ENCODE measurements around the gene TNRC18. TPM values are rescaled to one million over a fixed set of nuclear protein-coding genes. Genes with fewer than 3 reads are reported as not detected.

The TNRC18 gene
- total RNA-seq, 1 experiment from 2014 or later = 10.2 TPM

- H3K9me2 ChIP-seq (replicated peaks; ENCODE audit: insufficient read depth, low read length) = no peaks in the 10 kb centered on the region
- peaks cover 13% of the 10 kb centered on the region; the same call in 1 of the 2 replicates for H3K79me2 ChIP-seq (ENCODE audit: low read length)
- H3K9ac ChIP-seq (ENCODE audit: low read length) = no peak overlapping the region
- no peak overlapping the region for H3K27ac ChIP-seq (ENCODE audit: low read length)
- no peak overlapping the region for H3K4me3 ChIP-seq (ENCODE audit: low read length)
- 0 out of 2 replicates have a peak, but pooled peaks cover 6% of the 10 kb centered on the region for H4K20me1 ChIP-seq (ENCODE audit: insufficient read depth, low read depth, low read length)
- no peak for DNase-seq
- no peaks in the 10 kb centered on the region for H3K27me3 ChIP-seq (ENCODE audit: low read length)
- no peak overlapping the region for H3K4me2 ChIP-seq (ENCODE audit: low read depth, low read length, poor library complexity, severe bottlenecking)
- no peak overlapping the region for H2AFZ ChIP-seq (ENCODE audit: low read length)
- no peaks in the 10 kb centered on the region for H3K4me1 ChIP-seq (ENCODE audit: low read length)
- H3K36me3 ChIP-seq (ENCODE audit: insufficient read depth, low read length) = no peaks in the 10 kb centered on the region
- no peaks in the 10 kb centered on the region for H3K9me3 ChIP-seq (ENCODE audit: low read length)
Observed at GRCh38 chr7:5352440-5353010, 71.1 kb downstream of the TNRC18 start.

DNA sequence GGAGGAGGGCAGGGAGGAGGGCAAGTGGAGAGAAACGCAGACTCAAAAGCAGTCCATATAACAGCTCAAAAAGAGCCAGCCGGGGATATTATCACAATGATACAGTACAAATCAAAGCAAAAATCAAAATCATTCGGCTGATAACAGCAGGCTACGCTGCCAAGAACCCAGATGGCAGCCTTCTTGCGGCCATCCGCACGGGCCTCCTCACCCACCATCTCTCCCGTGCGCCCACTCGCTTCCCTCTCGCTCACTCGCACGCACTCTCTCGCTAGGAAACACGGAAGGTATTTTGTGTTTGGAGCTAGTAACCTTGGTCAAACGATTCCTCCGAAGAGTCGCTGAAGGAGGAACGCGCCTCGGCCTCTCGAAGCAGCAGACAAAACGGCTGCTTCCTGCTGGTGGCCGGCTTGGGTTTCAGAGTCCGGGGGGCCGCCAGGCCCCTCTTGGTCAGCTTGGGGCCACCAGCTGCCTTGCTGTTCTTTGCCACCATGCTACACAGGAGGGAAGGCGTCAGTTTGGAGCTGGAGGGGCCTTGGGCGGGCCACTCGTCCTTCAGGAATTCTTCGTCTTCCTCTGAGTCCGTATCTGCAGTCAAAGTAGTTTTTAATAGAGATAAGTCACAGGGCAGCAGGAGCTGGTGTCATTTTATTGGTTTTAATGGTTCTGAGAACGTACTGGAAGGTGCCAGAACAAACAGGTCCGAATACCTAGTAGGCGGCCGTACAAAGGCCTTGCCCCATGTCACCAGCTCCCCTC, 71.9 kb downstream of the TNRC18 start:
- H4K20me1 ChIP-seq (ENCODE audit: insufficient read depth, low read depth, low read length) = 0 out of 2 replicates have a peak, but pooled peaks cover 6% of the 10 kb centered on the region
- H3K79me2 ChIP-seq (ENCODE audit: low read length) = peaks cover 13% of the 10 kb centered on the region; the same call in 1 of the 2 replicates
- no peaks in the 10 kb centered on the region for H3K36me3 ChIP-seq (ENCODE audit: insufficient read depth, low read length)

DNA sequence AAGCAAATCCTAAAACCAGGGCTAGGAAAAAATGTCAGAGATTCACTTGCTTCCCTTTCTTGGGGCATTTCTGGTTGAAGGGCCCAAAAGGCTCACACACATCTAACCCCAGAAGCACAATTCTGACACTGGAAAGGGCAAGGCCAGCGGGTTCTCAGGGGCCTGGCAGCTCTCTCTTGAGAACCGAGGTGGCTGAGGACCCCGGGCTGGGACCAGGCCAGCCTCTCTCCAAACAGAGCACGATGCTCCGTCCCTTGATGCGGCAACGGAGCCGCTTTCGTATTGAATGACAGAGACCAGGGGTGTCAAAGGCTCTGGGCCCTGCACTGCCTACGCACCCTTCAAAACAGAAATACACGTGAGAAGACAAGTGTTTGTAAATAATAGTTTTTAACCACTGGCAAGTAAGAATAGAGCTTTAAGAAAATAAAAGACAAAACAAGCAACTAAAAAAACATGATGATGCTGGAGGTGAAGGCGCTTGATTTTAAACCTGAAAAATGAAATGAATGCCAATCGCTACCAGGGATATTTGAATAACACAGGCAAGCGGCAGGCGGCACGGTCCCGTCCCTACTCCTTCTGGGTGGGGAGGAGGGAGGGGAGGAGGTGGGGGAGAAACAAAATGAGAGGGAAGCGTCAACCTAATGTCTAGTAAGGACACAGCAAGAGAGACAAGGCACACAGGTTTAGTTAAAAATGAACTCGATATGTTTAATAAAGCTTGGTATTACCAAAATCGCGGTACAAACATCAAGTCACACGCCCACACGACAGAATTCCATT, 72.8 kb downstream of the TNRC18 start:
- no peaks in the 10 kb centered on the region for H3K4me1 ChIP-seq (ENCODE audit: low read length)
- peaks cover 13% of the 10 kb centered on the region; the same call in 1 of the 2 replicates for H3K79me2 ChIP-seq (ENCODE audit: low read length)
- 0 out of 2 replicates have a peak, but pooled peaks cover 6% of the 10 kb centered on the region for H4K20me1 ChIP-seq (ENCODE audit: insufficient read depth, low read depth, low read length)
- no peak overlapping the region for H3K4me3 ChIP-seq (ENCODE audit: low read length)
- DNase-seq = no peak
- no peak overlapping the region for H3K9ac ChIP-seq (ENCODE audit: low read length)
- no peak overlapping the region for H3K4me2 ChIP-seq (ENCODE audit: low read depth, low read length, poor library complexity, severe bottlenecking)
- no peak overlapping the region for H3K27ac ChIP-seq (ENCODE audit: low read length)
- no peaks in the 10 kb centered on the region for H3K36me3 ChIP-seq (ENCODE audit: insufficient read depth, low read length)
- no peaks in the 10 kb centered on the region for H3K27me3 ChIP-seq (ENCODE audit: low read length)
- no peaks in the 10 kb centered on the region for H3K9me2 ChIP-seq (replicated peaks; ENCODE audit: insufficient read depth, low read length)
- no peak overlapping the region for H2AFZ ChIP-seq (ENCODE audit: low read length)
- no peaks in the 10 kb centered on the region for H3K9me3 ChIP-seq (ENCODE audit: low read length)

More for the DNA sequence above, 71.9 kb downstream of the TNRC18 start:
- H3K27ac ChIP-seq (ENCODE audit: low read length) = no peak overlapping the region
- no peak overlapping the region for H3K4me2 ChIP-seq (ENCODE audit: low read depth, low read length, poor library complexity, severe bottlenecking)
- H3K27me3 ChIP-seq (ENCODE audit: low read length) = no peaks in the 10 kb centered on the region
- no peaks in the 10 kb centered on the region for H3K4me1 ChIP-seq (ENCODE audit: low read length)
- H2AFZ ChIP-seq (ENCODE audit: low read length) = no peak overlapping the region
- no peak overlapping the region for H3K4me3 ChIP-seq (ENCODE audit: low read length)
- H3K9me3 ChIP-seq (ENCODE audit: low read length) = no peaks in the 10 kb centered on the region
- H3K9me2 ChIP-seq (replicated peaks; ENCODE audit: insufficient read depth, low read length) = no peaks in the 10 kb centered on the region
- DNase-seq = no peak
- no peak overlapping the region for H3K9ac ChIP-seq (ENCODE audit: low read length)

GRCh38 chr7:5350174-5350463, 73.5 kb downstream of the TNRC18 start:
- H3K27ac ChIP-seq (ENCODE audit: low read length) = no peak overlapping the region
- H3K4me3 ChIP-seq (ENCODE audit: low read length) = no peak overlapping the region
- H3K79me2 ChIP-seq (ENCODE audit: low read length) = peaks cover 13% of the 10 kb centered on the region; the same call in 1 of the 2 replicates
- 0 out of 2 replicates have a peak, but pooled peaks cover 4% of the 10 kb centered on the region for H4K20me1 ChIP-seq (ENCODE audit: insufficient read depth, low read depth, low read length)
- no peak overlapping the region for H3K9ac ChIP-seq (ENCODE audit: low read length)
- no peak overlapping the region for H3K4me2 ChIP-seq (ENCODE audit: low read depth, low read length, poor library complexity, severe bottlenecking)
- no peaks in the 10 kb centered on the region for H3K9me3 ChIP-seq (ENCODE audit: low read length)
- no peaks in the 10 kb centered on the region for H3K4me1 ChIP-seq (ENCODE audit: low read length)
- no peaks in the 10 kb centered on the region for H3K9me2 ChIP-seq (replicated peaks; ENCODE audit: insufficient read depth, low read length)
- H3K27me3 ChIP-seq (ENCODE audit: low read length) = no peaks in the 10 kb centered on the region
- H2AFZ ChIP-seq (ENCODE audit: low read length) = no peak overlapping the region
- H3K36me3 ChIP-seq (ENCODE audit: insufficient read depth, low read length) = no peaks in the 10 kb centered on the region
- DNase-seq = no peak

DNA sequence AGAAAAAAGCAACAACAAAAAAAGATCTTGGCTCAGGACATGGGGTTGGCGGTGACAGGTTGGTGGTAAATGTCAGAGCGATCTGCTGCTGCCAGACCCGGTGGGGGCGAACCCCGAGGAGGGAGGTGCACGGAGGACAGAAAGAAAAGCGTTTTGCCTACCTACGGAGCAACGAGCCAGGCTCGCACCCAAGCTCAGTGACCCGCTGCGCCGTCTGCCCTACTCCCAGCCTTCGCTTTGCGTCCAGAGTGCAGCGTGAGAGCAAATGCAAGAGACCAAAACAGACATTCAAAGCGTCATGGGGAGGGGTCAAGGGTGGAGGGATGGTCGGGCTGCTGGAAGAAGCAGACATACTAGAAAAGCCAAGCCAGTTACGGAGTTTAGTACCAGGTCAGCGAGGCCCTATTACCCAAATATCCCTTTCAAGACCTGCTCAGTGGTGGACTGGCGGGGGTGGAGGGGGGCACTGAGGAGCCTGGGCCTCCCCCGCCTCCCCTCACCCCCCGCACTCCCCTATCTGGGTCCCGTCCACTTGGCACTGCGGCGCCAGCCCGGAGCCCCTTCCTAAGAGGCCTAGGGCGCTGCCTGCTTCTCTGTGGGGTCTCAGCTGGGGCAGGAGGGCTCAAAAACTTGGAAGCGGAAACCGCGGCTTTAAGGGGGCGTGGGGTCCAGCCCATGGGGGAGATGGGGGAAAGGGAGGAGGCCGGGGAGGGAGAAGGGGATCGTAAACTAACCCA, 74.0 kb downstream of the TNRC18 start:
- H3K79me2 ChIP-seq (ENCODE audit: low read length) = peaks cover 9% of the 10 kb centered on the region; the same call in 1 of the 2 replicates
- no peak overlapping the region for H3K4me3 ChIP-seq (ENCODE audit: low read length)
- H3K27ac ChIP-seq (ENCODE audit: low read length) = no peak overlapping the region
- H3K36me3 ChIP-seq (ENCODE audit: insufficient read depth, low read length) = no peaks in the 10 kb centered on the region
- H3K9me3 ChIP-seq (ENCODE audit: low read length) = no peaks in the 10 kb centered on the region
- H3K9me2 ChIP-seq (replicated peaks; ENCODE audit: insufficient read depth, low read length) = no peaks in the 10 kb centered on the region
- no peak overlapping the region for H2AFZ ChIP-seq (ENCODE audit: low read length)
- no peak overlapping the region for H3K4me2 ChIP-seq (ENCODE audit: low read depth, low read length, poor library complexity, severe bottlenecking)
- no peak for DNase-seq
- no peak overlapping the region for H3K9ac ChIP-seq (ENCODE audit: low read length)
- H3K4me1 ChIP-seq (ENCODE audit: low read length) = no peaks in the 10 kb centered on the region
- H3K27me3 ChIP-seq (ENCODE audit: low read length) = no peaks in the 10 kb centered on the region
- H4K20me1 ChIP-seq (ENCODE audit: insufficient read depth, low read depth, low read length) = no peaks in the 10 kb centered on the region

GRCh38 chr7:5349005-5349380, 74.6 kb downstream of the TNRC18 start:
- H3K27ac ChIP-seq (ENCODE audit: low read length) = no peak overlapping the region
- no peak overlapping the region for H3K9ac ChIP-seq (ENCODE audit: low read length)
- H3K4me2 ChIP-seq (ENCODE audit: low read depth, low read length, poor library complexity, severe bottlenecking) = no peak overlapping the region
- no peak overlapping the region for H2AFZ ChIP-seq (ENCODE audit: low read length)
- H3K79me2 ChIP-seq (ENCODE audit: low read length) = peaks cover 9% of the 10 kb centered on the region; the same call in 1 of the 2 replicates
- H3K4me3 ChIP-seq (ENCODE audit: low read length) = no peak overlapping the region
- no peaks in the 10 kb centered on the region for H4K20me1 ChIP-seq (ENCODE audit: insufficient read depth, low read depth, low read length)
- DNase-seq = no peak
- H3K36me3 ChIP-seq (ENCODE audit: insufficient read depth, low read length) = no peaks in the 10 kb centered on the region
- no peaks in the 10 kb centered on the region for H3K9me3 ChIP-seq (ENCODE audit: low read length)
- H3K9me2 ChIP-seq (replicated peaks; ENCODE audit: insufficient read depth, low read length) = no peaks in the 10 kb centered on the region
- no peaks in the 10 kb centered on the region for H3K27me3 ChIP-seq (ENCODE audit: low read length)
- no peaks in the 10 kb centered on the region for H3K4me1 ChIP-seq (ENCODE audit: low read length)

DNA sequence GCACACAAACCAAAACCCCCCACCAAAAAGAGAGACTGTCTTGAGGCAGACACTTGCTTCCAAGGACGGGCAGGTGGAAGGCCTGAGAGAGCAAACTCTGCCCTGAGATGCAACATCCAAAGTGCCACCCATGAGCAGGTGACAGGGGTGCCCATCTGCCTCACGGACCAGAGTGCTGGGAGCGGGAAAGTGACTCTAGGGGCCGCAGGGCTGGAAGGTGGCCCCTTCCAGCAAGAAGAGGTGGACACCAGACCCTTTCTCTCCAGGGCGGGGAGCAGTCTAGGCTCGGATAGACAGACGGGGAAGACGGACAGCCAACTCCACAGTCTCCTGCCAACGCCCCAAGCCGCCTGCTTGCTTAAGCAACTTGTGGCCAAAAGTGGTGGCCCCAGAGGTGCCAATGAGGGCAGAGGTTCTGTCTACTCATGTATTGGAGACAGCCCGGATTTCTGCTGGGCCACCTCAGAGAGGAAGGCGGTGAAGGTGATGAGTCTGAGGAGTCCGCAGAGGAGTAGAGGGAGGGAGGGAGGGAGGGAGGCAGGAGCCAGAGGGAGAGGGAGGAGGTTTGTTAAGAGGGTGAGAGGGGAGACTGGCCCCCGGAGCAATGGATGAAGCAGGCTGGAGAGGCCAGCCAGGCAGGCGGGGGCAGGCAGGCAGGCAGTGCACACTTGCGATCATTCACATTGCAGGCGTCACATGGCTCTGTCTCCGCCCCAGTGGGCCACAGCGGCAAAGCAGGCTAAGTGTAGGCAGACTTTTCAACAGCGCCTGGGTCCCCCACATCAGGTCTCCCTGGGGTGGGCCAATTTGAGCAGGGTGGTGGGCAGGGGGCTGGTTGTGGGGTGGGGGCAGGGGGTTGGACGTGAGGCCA, 75.3 kb downstream of the TNRC18 start:
- Histone ChIP-seq H2AFZ (ENCODE audit: low read length) (no peak overlapping the region), H4K20me1 (ENCODE audit: insufficient read depth, low read depth, low read length) (no peaks in the 10 kb centered on the region), H3K9me3 (ENCODE audit: low read length) (no peaks in the 10 kb centered on the region), H3K9me2 (replicated peaks; ENCODE audit: insufficient read depth, low read length) (no peaks in the 10 kb centered on the region), H3K27ac (ENCODE audit: low read length) (no peak overlapping the region), H3K36me3 (ENCODE audit: insufficient read depth, low read length) (no peaks in the 10 kb centered on the region), H3K27me3 (ENCODE audit: low read length) (no peaks in the 10 kb centered on the region), H3K4me1 (ENCODE audit: low read length) (no peaks in the 10 kb centered on the region), H3K4me2 (ENCODE audit: low read depth, low read length, poor library complexity, severe bottlenecking) (no peak overlapping the region), H3K79me2 (ENCODE audit: low read length) (peaks cover 6% of the 10 kb centered on the region; the same call in 1 of the 2 replicates), H3K4me3 (ENCODE audit: low read length) (no peak overlapping the region), H3K9ac (ENCODE audit: low read length) (no peak overlapping the region)
- DNase-seq = no peak
